ENCODE data around the gene SLC4A1AP. TPM values are rescaled to one million over a fixed set of nuclear protein-coding genes. Genes with fewer than 3 reads are reported as not detected.

SLC4A1AP gene
- total and polyA plus RNA-seq, 2 donors (not counting 1 experiment from before 2014, with no cell fraction given), result 8.9 to 23.1 TPM

GRCh38 chr2:27704342-27704876 lies 40.7 kb downstream of the SLC4A1AP start:
- Mint-ChIP-seq H3K27ac (no peak overlapping the region), H3K4me1 (peaks cover 4% of the 10 kb centered on the region), H3K27me3 (peaks cover 12% of the 10 kb centered on the region), H3K9me3 (ENCODE audit: insufficient read depth) (no peaks in the 10 kb centered on the region), H3K4me3 (no peak overlapping the region)
- DNase-seq (no peak), ATAC-seq (ENCODE audit: low read depth) (no peak)
- H3K9me3 ChIP-seq (ENCODE audit: control extremely low read depth in 1 of 3, control insufficient read depth in 2 of 3, insufficient read depth in 1 of 3, low read length in 2 of 3), result peaks cover 0 to 1% (median 0%) of the 10 kb centered on the region in 3 donors
- H3K36me3 ChIP-seq (replicated peaks in 1 of 2; ENCODE audit: control extremely low read depth in 1 of 2, control insufficient read depth in 1 of 2, extremely low read depth in 1 of 2, insufficient read depth in 2 of 2, low read length in 1 of 2), result no peaks in the 10 kb centered on the region
- H3K9ac ChIP-seq (ENCODE audit: low read length), result no peak overlapping the region
- 100% methylated on average over 2 of the region's 5 CpGs for WGBS (ENCODE audit: insufficient coverage)
- H2AFZ ChIP-seq (ENCODE audit: insufficient read depth, low read depth, low read length, poor library complexity, severe bottlenecking), result no peak overlapping the region
- no peaks in the 10 kb centered on the region for H3K4me1 ChIP-seq (ENCODE audit: control insufficient read depth in 2 of 2, insufficient read depth in 2 of 2, low read length in 2 of 2)
- no peak overlapping the region for H3K27ac ChIP-seq (ENCODE audit: low read length in 2 of 2)
- no peak for TF ChIP-seq CTCF (IDR thresholded peaks at IDR 0.05)
- TF ChIP-seq EZH2 (IDR thresholded peaks at IDR 0.05; ENCODE audit: borderline replicate concordance, insufficient read depth, low read depth, low read length, poor library complexity, severe bottlenecking), result no peak
- ChIA-PET CTCF (interaction anchor here (0.8 to 3.3 kb wide), 24 partner anchors 8 to 911 kb away, joined by 3 to 34 read pairs (median 6); partner anchors contain the start of gene MRPL33), POLR2A (no interaction called here)
- H3K27me3 ChIP-seq (replicated peaks in 1 of 4; ENCODE audit: control extremely low read depth in 1 of 4, control insufficient read depth in 3 of 4, insufficient read depth in 4 of 4, low read length in 3 of 4), result no peaks in the 10 kb centered on the region
- no peak overlapping the region for H3K4me3 ChIP-seq (ENCODE audit: control extremely low read depth in 1 of 5, extremely low read depth in 1 of 5, insufficient read depth in 1 of 5, low read depth in 2 of 5, low read length in 4 of 5)
- H4K20me1 ChIP-seq (ENCODE audit: control insufficient read depth, insufficient read depth, low read length, poor library complexity, severe bottlenecking), result no peaks in the 10 kb centered on the region
- H3K79me2 ChIP-seq (ENCODE audit: control insufficient read depth, insufficient read depth, low read length), result no peaks in the 10 kb centered on the region
- H3K4me2 ChIP-seq (replicated peaks; ENCODE audit: low read depth, low read length, poor library complexity, severe bottlenecking), result no peak overlapping the region
- intact Hi-C loops (cut with micrococcal nuclease), result loop anchor here (5.0 kb wide), 1 partner anchor 708 kb away; no protein-coding TSS in a partner anchor

GRCh38 chr2:27705851-27706622 lies 42.3 kb downstream of the SLC4A1AP start:
- H3K36me3 ChIP-seq (replicated peaks in 1 of 2; ENCODE audit: control extremely low read depth in 1 of 2, control insufficient read depth in 1 of 2, extremely low read depth in 1 of 2, insufficient read depth in 2 of 2, low read length in 1 of 2), result no peaks in the 10 kb centered on the region
- ATAC-seq (ENCODE audit: low read depth) (no peak), DNase-seq (no peak)
- H3K27me3 ChIP-seq (replicated peaks in 1 of 4; ENCODE audit: control extremely low read depth in 1 of 4, control insufficient read depth in 3 of 4, insufficient read depth in 4 of 4, low read length in 3 of 4), result no peaks in the 10 kb centered on the region
- Mint-ChIP-seq H3K4me3 (no peak overlapping the region), H3K27ac (no peak overlapping the region), H3K27me3 (peaks cover 12% of the 10 kb centered on the region), H3K4me1 (peaks cover 4% of the 10 kb centered on the region), H3K9me3 (ENCODE audit: insufficient read depth) (no peaks in the 10 kb centered on the region)
- WGBS (ENCODE audit: insufficient coverage), result 67% methylated on average over 3 of the region's 4 CpGs
- ChIA-PET CTCF (interaction anchor here (0.9 to 3.3 kb wide), 6 partner anchors 14 to 748 kb away, joined by 3 to 34 read pairs (median 11); no protein-coding TSS in a partner anchor), POLR2A (no interaction called here)
- no peaks in the 10 kb centered on the region for H4K20me1 ChIP-seq (ENCODE audit: control insufficient read depth, insufficient read depth, low read length, poor library complexity, severe bottlenecking)
- TF ChIP-seq CTCF (IDR thresholded peaks at IDR 0.05), result no peak
- no peak for TF ChIP-seq EZH2 (IDR thresholded peaks at IDR 0.05; ENCODE audit: borderline replicate concordance, insufficient read depth, low read depth, low read length, poor library complexity, severe bottlenecking)
- H3K9me3 ChIP-seq (ENCODE audit: control extremely low read depth in 1 of 3, control insufficient read depth in 2 of 3, insufficient read depth in 1 of 3, low read length in 2 of 3), result peaks cover 0 to 1% (median 0%) of the 10 kb centered on the region in 3 donors
- H3K4me3 ChIP-seq (ENCODE audit: control extremely low read depth in 1 of 5, extremely low read depth in 1 of 5, insufficient read depth in 1 of 5, low read depth in 2 of 5, low read length in 4 of 5), result no peak overlapping the region
- H3K79me2 ChIP-seq (ENCODE audit: control insufficient read depth, insufficient read depth, low read length), result no peaks in the 10 kb centered on the region
- intact Hi-C loops (cut with micrococcal nuclease), result no loop called here
- no peak overlapping the region for H3K9ac ChIP-seq (ENCODE audit: low read length)
- H3K4me2 ChIP-seq (replicated peaks; ENCODE audit: low read depth, low read length, poor library complexity, severe bottlenecking), result no peak overlapping the region
- H2AFZ ChIP-seq (ENCODE audit: insufficient read depth, low read depth, low read length, poor library complexity, severe bottlenecking), result no peak overlapping the region
- H3K27ac ChIP-seq (ENCODE audit: low read length in 2 of 2), result no peak overlapping the region
- no peaks in the 10 kb centered on the region for H3K4me1 ChIP-seq (ENCODE audit: control insufficient read depth in 2 of 2, insufficient read depth in 2 of 2, low read length in 2 of 2)
